GM23338 (cell line): ENCODE measurements around the gene PRDM4. TPM values are rescaled to one million over a fixed set of nuclear protein-coding genes. Genes with fewer than 3 reads are reported as not detected.

Experiments used
- ATAC-seq: fragments of 200-7000 bp; cut with Tn5 transposase; 3 replicates; pipeline ENCODE4 v1.9.1; 2020
- DNase-seq: peaks from one replicate; pipeline ENCODE4 v3.0.0-alpha.2; 2015; ENCODE audit warnings: low spot score
- H2AFZ ChIP-seq: fragments of 200-600 bp; sonication (generic); 2 replicates; pipeline ENCODE4 v1.8.0; 2016; ENCODE audit warnings: antibody characterized with exemption, mild to moderate bottlenecking, moderate library complexity
- H3F3A ChIP-seq: fragments of 200-600 bp; sonication (generic); replicated peaks from 2 replicates; pipeline ENCODE4 v1.8.0; 2017; ENCODE audit warnings: antibody characterized with exemption, mixed run types, low read depth
- H3K27ac ChIP-seq: fragments of 200-600 bp; sonication (generic); 2 replicates; pipeline ENCODE4 v1.6.1; 2016; ENCODE audit warnings: low read depth
- H3K27me3 ChIP-seq: fragments of 200-600 bp; sonication (generic); 2 replicates; pipeline ENCODE4 v1.8.0; 2016; ENCODE audit warnings: mild to moderate bottlenecking, mixed run types, moderate library complexity; ENCODE audit not compliant: insufficient read depth
- H3K36me3 ChIP-seq: fragments of 200-600 bp; sonication (generic); 2 replicates; pipeline ENCODE4 v1.8.0; 2016; ENCODE audit warnings: mild to moderate bottlenecking; ENCODE audit not compliant: insufficient read depth
- H3K4me1 ChIP-seq: fragments of 200-600 bp; sonication (generic); 2 replicates; pipeline ENCODE4 v1.8.0; 2016; ENCODE audit warnings: mild to moderate bottlenecking, moderate library complexity; ENCODE audit not compliant: insufficient read depth
- H3K4me2 ChIP-seq: fragments of 200-600 bp; sonication (generic); 2 replicates; pipeline ENCODE4 v1.7.1; 2017; ENCODE audit warnings: mixed run types
- H3K4me3 ChIP-seq: fragments of 200-600 bp; sonication (generic); 2 replicates; pipeline ENCODE4 v1.6.1; 2016; ENCODE audit warnings: mixed run types
- H3K79me2 ChIP-seq: fragments of 200-600 bp; sonication (generic); replicated peaks from 2 replicates; pipeline ENCODE4 v1.8.0; 2017; ENCODE audit warnings: mild to moderate bottlenecking; ENCODE audit not compliant: insufficient read depth
- H3K9me2 ChIP-seq: fragments of 200-600 bp; sonication (generic); 2 replicates; pipeline ENCODE4 v1.8.0; 2017; ENCODE audit not compliant: insufficient read depth
- H4K20me1 ChIP-seq: fragments of 200-600 bp; sonication (generic); replicated peaks from 2 replicates; pipeline ENCODE4 v1.8.0; 2017; ENCODE audit warnings: mild to moderate bottlenecking; ENCODE audit not compliant: insufficient read depth
- H3K27ac Mint-ChIP-seq: 2 replicates; pipeline ENCODE4 v1.8.0; 2020; ENCODE audit warnings: inconsistent platforms, mild to moderate bottlenecking, moderate library complexity, mixed read lengths
- H3K27me3 Mint-ChIP-seq: 3 replicates; pipeline ENCODE4 v1.8.0; 2022; ENCODE audit warnings: low read depth, mild to moderate bottlenecking, moderate library complexity, mixed read lengths, inconsistent platforms; ENCODE audit not compliant: insufficient read depth, poor library complexity
- H3K36me3 Mint-ChIP-seq: 3 replicates; pipeline ENCODE4 v1.8.0; 2021; ENCODE audit warnings: low read depth, mild to moderate bottlenecking, inconsistent platforms, moderate library complexity, mixed read lengths
- H3K4me1 Mint-ChIP-seq: 3 replicates; pipeline ENCODE4 v1.8.0; 2020; ENCODE audit warnings: mild to moderate bottlenecking, inconsistent platforms, mixed read lengths
- H3K4me3 Mint-ChIP-seq: 3 replicates; pipeline ENCODE4 v1.8.0; 2021; ENCODE audit warnings: moderate library complexity, mild to moderate bottlenecking, inconsistent platforms, mixed read lengths
- H3K9me3 Mint-ChIP-seq: 3 replicates; pipeline ENCODE4 v1.8.0; 2020; ENCODE audit warnings: moderate library complexity, mild to moderate bottlenecking, inconsistent platforms, mixed read lengths
- CREB1 ChIP-seq: fragments of 250-450 bp; sonication (Bioruptor Pico); IDR thresholded peaks from 2 replicates; pipeline ENCODE4 v1.5.0; 2020; ENCODE audit warnings: low read depth, mild to moderate bottlenecking, moderate library complexity
- CTCF ChIP-seq, 2 experiments: fragments of 200-600 bp in 1 of 2; sonication (generic) in 1 of 2; conservative IDR thresholded peaks; 2 replicates each; pipeline versions ENCODE4 v1.5.1 to v1.6.1; 2016 to 2017; ENCODE audit warnings: antibody characterized with exemption in 2 of 2, low read depth in 2 of 2, mild to moderate bottlenecking in 2 of 2, moderate library complexity in 1 of 2
- ETS1 ChIP-seq: IDR thresholded peaks from 2 replicates; pipeline ENCODE4 v1.6.1; 2016; ENCODE audit warnings: antibody characterized with exemption
- EZH2phosphoT487 ChIP-seq: fragments of 200-600 bp; sonication (generic); IDR thresholded peaks from one replicate; pipeline ENCODE4 v1.8.1; 2018; ENCODE audit warnings: antibody characterized with exemption; ENCODE audit not compliant: unreplicated experiment
- POLR2AphosphoS5 ChIP-seq: IDR thresholded peaks from 2 replicates; pipeline ENCODE4 v1.6.1; 2016; ENCODE audit warnings: antibody characterized with exemption, low read depth
- REST ChIP-seq: IDR thresholded peaks from one replicate; pipeline ENCODE4 v1.6.1; 2018; ENCODE audit warnings: antibody characterized with exemption; ENCODE audit not compliant: unreplicated experiment
- ZNF114 ChIP-seq: fragments of 250-450 bp; sonication (Bioruptor Pico); IDR thresholded peaks from 2 replicates; pipeline ENCODE4 v1.5.0; 2020; ENCODE audit warnings: mild to moderate bottlenecking, moderate library complexity
- polyA plus RNA-seq: library from polyadenylated mRNA; unstranded; fragments of >200 nt; fragmentation: Nextera tagmentation; extraction: Ambion mirVana; gene quantifications from 2 replicates; pipeline ENCODE4 v1.2.1, GENCODE V29; 2016
- total RNA-seq: library from RNA; depleted of rRNA; stranded (reverse); fragments of >200 nt; shearing (Covaris generic); gene quantifications from 2 replicates; pipeline ENCODE4 v1.2.3, GENCODE V29; 2014

Gene PRDM4
- total and polyA plus RNA-seq, 2 experiments from 2014 or later = 4.9 to 17.1 TPM

GRCh38 chr12:107685360-107686248, 75.3 kb downstream of the PRDM4 start, which contains the start of gene PWP1:
Gene PWP1, plus strand, starts transcription at chr12:107685799. Its CDS starts 101 bp downstream, at chr12:107685900.
- Mint-ChIP-seq H3K27me3 (peaks cover 14% of the 10 kb centered on the region), H3K9me3 (peaks cover 8% of the 10 kb centered on the region; the same call in 2 of the 3 replicates), H3K4me1 (peaks cover 14% of the 10 kb centered on the region), H3K4me3 (peak within 1 kb of the TSS; percentile 84), H3K27ac (peak within 1 kb of the TSS; percentile 100), H3K36me3 (peaks cover 25% of the 10 kb centered on the region)
- H3F3A ChIP-seq = peaks cover 2% of the 10 kb centered on the region; the same call in 1 of the 2 replicates
- peak within 1 kb of the TSS; percentile 98 for H3K27ac ChIP-seq
- H2AFZ ChIP-seq = peak within 1 kb of the TSS; percentile 80
- ATAC-seq (peak; percentile 92), DNase-seq (peak; percentile 99)
- H3K27me3 ChIP-seq = no peaks in the 10 kb centered on the region
- H4K20me1 ChIP-seq = peaks cover 7% of the 10 kb centered on the region
- H3K36me3 ChIP-seq = peaks cover 18% of the 10 kb centered on the region
- peaks cover 9% of the 10 kb centered on the region for H3K4me1 ChIP-seq
- H3K4me2 ChIP-seq = peak within 1 kb of the TSS; percentile 80
- peak within 1 kb of the TSS; percentile 91 for H3K4me3 ChIP-seq
- no peaks in the 10 kb centered on the region for H3K9me2 ChIP-seq
- TF ChIP-seq CREB1 (CRISPR knock-in tag) (peak; percentile 99), ETS1 (peak; percentile 82), CTCF (conservative IDR thresholded peaks at IDR 0.05; ENCODE audit: low read depth in 2 of 2) (no peak), POLR2AphosphoS5 (peak; percentile 95), REST (peak; percentile 5)
- H3K79me2 ChIP-seq = peaks cover 21% of the 10 kb centered on the region

- Histone ChIP-seq H2AFZ (no peak overlapping the region), H4K20me1 (peaks cover 7% of the 10 kb centered on the region), H3K4me2 (peak overlapping the region; percentile 80), H3K9me2 (no peaks in the 10 kb centered on the region), H3K4me3 (peak overlapping the region; percentile 91), H3K79me2 (peaks cover 21% of the 10 kb centered on the region), H3K4me1 (peaks cover 9% of the 10 kb centered on the region), H3F3A (peaks cover 2% of the 10 kb centered on the region; the same call in 1 of the 2 replicates), H3K27ac (peak overlapping the region; percentile 98), H3K36me3 (peaks cover 16% of the 10 kb centered on the region), H3K27me3 (no peaks in the 10 kb centered on the region)
- Mint-ChIP-seq H3K27me3 (peaks cover 14% of the 10 kb centered on the region), H3K4me3 (peak overlapping the region; percentile 84), H3K4me1 (peaks cover 14% of the 10 kb centered on the region), H3K9me3 (peaks cover 8% of the 10 kb centered on the region; the same call in 2 of the 3 replicates), H3K36me3 (peaks cover 21% of the 10 kb centered on the region), H3K27ac (peak overlapping the region; percentile 100)
- ATAC-seq (peak; percentile 63), DNase-seq (peak; percentile 81)
- TF ChIP-seq ZNF114 (CRISPR knock-in tag) (no peak), EZH2phosphoT487 (no peak), ETS1 (no peak), REST (no peak), CTCF (conservative IDR thresholded peaks at IDR 0.05; ENCODE audit: low read depth in 2 of 2) (no peak)
These were observed 76.0 kb downstream of the PRDM4 start for GRCh38 chr12:107684990-107685359.
